Activated CD4-positive, alpha-beta T cell treated with anti-CD3 and anti-CD28 coated beads for 48 hours (primary cell): ENCODE results near the gene FRMPD4.
A peak's percentile ranks its signal among the peaks of the same experiment; 100 is the strongest.
"Not testable (repeated sequence)": the region's sequence is repeated elsewhere in the genome, so short reads cannot be mapped to it uniquely, and the experiment has no call there.

Source experiments
- DNase-seq: peaks from one replicate; pipeline ENCODE4 v3.0.0-alpha.2; 2020

The FRMPD4 gene

DNA sequence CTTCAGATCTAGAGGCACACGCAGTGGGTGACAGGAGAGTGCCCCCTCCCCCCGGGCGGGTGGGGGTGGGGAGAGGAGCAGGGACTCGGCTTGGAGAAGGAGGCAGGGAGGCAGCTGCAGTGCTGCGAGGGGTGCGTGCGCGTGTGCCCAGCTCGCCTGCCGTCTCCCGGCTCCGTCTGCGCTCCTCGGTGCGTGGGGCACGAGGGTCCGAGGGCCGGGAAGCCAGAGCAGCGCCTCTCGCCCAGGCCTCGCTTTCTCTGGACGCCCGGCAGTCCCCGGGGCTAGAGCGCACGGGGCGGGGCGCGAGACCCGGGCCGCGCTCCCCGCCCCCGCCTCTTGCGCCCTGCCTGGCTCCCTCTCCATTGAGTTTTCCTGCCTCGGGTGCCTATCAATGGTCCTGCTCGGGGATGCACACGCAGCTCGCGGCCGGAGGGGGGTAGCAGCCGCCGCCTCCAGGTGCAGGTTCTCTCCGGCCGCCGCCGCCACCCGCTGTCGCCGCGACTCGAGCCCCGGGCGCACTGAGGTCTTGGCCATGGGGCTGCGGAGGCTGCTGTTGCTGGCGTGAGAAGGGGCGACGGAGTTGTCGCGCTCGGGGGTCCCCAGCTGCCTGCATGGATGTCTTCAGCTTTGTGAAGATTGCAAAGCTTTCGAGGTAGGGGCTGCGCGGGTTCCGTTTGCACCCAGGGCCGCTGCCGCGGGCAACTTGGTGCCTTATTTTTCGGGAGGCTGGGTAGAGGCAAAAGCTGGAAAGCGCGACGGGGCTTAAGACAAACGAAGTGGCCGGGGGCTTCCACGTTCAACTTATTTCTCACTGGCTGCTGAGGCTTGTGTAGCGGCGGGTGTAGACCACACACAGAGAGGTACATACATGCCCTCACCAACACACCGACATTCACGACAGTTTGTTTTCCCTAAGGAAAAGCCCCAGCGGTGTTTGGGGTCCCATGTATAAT lies at the start of gene FRMPD4:
Gene FRMPD4 (plus strand): TSS at position 113 of the 953 bp plus-strand sequence. CDS start 499 bp downstream, at position 612.
- no peak for DNase-seq

DNA sequence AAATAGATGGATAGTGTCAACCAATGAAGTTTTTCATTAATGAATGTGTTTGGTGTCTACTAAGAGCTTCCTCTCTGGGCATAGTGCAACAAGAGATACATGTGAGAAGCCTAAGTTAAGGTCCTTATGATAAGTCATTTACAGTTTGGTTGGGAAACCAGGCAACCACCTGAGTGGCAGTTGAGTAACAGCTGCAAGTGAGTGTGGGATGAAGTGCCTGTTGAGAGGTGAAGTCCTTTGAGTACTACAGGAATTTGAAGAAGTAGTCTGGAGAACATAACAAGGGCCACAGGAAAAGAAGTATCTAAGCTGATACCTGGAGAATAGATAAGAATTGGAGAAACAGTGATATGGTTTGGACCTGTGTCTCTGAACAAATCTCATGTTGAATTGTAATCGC lies 48.5 kb upstream of the FRMPD4 start:
- DNase-seq, result no peak

DNA sequence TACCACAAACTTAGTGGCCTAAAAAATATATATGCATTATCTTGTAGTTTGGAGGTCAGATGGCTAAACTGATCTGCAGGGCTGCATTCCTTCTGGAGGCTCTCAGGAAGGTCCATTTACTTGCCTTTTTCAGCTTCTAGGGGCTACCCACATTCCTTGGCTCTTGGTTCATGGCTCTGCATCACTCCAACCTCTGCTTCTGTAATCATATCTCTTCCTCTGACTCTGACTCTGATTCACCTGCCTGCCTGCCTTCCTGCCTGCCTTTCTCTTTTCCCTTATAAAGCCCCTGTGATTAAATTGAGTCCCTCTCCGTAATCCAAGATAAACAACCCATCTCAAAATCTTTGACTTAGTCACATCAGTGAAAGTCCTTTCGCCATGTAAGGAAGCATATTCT lies 25.0 kb upstream of the FRMPD4 start:
- no peak for DNase-seq

DNA sequence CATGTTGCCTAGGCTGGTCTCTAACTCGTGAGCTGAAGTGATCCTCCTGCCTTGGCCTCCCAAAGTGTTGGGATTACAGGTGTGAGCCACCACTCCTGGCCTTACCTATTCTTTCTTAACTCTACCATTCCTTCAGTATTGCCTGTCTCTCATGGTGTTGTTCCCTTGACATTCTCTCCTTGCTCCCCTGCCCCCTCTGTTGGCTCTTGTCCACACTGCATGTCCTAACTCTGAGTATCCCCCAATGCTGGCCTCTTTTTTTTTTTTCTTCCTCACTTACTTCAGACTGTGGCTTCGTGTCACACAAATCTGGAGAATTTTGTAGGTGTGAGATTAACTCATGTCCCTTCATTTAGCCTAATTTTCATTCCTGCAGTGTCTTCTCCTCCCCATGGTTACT lies 22.9 kb upstream of the FRMPD4 start:
- DNase-seq, result peak; percentile 1

DNA sequence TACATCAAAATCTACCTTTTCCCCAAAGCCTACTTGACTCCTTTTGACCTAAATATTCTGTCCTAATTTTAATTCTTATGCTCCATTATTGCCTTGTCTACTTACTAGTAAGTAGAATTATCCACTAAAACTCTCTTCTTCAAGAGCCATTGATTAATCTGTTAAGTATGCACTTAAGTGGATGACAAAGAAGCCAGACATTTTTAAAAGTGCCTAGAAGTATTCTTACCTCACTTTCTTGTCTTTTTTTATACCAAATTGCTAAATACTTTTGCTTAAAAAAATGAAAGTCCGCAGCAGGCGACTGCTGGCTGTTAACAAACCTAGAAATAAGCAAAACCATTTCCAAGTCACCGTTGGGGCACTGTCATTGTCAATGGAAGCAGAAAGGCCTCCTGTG lies 20.1 kb upstream of the FRMPD4 start:
- no peak for DNase-seq

DNA sequence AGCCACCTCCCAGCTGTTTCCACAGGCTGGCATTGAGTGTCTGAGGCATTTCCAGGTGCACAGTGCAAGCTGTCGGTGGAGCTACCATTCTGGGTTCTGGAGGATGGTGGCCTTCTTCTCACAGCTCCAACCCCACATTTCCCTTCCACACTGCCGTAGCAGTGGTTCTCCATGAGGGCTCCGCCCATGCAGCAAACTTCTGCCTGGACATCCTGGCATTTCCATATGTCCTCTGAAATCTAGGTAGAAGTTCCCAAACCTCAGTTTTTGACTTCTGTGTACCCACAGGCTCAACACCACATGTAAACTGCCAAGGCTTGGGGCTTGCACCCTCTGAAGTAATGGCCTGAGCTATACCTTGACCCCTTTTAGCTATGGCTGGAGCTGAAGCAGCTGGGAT lies 10.3 kb upstream of the FRMPD4 start:
- DNase-seq, result no peak

DNA sequence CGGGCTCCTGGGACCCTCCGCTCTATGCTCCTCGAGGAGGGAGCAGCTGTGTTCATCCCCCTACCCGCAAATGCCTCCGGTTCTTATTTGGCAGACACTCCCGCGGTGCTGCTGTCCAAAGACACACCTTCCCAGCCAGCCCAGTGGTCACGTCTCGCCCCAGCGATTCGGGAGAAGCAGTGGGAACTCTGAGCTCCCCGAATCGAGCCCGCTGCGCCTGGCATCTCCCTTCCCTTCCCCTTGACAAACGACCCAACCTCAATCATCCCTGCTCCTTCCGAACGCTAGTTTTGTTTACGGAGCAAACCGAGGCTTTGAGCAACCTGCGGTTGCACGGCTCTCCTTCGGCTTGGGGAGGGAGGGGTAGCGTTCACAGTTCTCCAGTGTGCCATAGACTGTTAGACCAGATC lies 317 bp upstream of the FRMPD4 start:
- DNase-seq, result no peak

DNA sequence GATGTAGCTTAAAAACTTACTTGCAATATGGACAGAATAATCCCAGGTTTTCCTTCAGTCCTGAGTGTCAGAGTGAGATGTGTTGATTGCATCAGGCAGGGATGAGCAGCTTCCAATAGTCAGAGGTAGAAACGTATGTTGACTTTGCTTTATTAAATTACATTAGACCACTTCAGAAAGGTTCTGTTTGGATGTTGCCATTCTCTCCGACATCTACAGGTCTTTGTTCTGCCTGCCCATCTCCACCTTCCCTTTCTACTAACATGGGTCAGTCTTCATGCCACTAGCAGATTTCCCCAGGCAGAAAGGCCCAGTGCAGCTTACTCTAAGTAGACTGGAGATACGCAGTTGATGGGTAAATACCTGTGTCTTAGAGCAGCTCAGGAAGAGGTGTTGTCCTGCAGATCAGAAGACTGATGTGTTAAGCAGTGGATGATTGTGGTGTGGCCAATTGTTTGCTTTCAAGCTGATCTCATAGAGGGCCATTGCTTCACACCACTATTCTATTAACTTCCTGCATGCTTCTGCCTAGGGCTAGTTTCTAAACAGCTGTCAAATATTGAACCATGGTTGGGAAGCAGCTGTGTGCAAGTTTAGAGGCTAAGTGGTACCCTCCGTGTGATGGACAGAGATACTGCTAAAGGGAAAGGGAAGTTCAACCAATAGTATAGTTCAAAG lies 1.8 kb downstream of the FRMPD4 start:
- no peak for DNase-seq

DNA sequence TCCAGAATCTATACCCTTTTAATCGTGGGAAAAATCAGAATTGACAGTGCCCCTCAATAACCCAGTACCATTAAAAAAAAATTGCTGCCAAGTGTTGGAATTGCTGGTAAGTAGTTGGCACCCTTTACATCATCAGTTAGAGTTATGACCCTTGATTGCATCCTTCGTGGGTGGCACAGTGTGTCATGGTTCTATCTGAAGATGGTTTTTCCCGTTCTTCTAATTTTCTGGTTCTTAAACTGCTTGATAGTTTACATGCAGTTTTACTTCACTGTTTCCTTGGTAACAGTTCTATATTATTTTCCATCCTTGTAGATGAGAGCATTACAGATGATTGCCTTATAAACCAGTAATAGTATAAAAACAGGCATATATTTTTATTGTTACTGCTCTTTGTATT lies 3.2 kb downstream of the FRMPD4 start:
- no peak for DNase-seq

DNA sequence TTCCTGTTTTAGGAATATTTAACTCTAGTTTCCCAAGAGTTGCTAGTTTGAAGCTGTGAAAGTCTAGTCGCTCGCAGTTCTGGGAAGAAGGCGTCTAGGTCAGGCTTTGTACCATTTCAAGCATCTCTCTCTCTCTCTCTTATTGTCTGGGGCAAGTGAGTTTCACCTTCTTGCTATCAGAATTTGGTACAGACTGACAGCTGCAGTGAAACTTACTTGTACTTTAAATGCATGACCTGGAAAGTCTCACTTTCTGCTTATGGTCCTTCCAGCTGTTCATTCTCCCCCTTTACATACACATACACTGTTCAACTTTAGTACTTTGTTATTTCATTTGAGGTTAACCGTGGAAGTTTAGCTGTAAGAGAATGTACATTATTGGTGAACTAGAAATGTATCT lies 4.4 kb downstream of the FRMPD4 start:
- no peak for DNase-seq

DNA sequence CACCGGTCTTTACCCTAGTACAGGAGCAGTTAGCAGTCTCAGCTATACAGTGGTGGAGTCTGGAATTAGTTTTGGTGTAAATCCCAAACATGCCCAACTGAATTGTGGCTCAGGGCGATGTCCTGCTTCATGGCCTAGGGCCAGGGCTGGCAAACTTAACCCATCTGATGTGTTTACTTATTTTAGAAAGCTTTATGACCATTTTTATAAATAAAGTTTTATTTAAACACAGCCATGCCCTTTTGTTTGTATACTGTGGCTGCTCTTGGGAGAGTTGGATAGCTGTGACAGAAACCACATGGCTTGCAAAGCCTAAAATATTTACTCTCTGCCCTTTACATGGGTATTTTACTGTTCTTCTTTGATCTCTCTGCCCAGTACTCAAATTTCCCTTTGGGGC lies 7.1 kb downstream of the FRMPD4 start:
- DNase-seq, result no peak

DNA sequence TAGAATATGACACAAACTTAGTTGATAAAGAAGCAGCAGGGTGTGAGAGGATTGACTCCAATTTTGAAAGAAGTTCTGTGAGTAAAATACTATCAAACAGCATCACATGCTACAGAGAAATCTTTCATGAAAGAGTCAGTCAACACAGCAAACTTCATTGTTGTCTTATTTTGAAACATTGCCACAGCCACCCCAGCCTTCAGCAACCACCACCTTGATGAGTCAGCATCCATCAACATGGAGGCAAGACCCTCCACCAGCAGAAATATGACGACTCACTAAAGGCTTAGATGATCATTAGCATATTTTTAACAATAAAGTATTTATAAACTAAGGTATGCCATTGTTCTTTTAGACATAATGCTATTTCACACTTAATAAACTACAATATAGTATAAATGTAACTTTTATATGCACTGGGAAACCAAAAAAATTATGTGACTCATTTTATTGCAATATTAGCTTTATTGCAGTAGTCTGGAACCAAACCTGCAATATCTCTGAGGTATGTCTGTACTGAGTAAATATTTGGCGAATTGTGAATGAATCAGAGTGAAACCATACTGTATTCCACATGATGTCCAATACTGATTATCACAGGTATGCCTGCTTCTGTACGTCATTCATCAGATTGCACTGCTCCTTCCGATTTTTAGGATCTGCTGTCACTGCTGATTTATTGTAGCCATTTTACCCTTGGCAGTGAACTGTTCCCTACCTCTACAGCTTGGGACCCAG lies 11.6 kb downstream of the FRMPD4 start:
- DNase-seq, result no peak

DNA sequence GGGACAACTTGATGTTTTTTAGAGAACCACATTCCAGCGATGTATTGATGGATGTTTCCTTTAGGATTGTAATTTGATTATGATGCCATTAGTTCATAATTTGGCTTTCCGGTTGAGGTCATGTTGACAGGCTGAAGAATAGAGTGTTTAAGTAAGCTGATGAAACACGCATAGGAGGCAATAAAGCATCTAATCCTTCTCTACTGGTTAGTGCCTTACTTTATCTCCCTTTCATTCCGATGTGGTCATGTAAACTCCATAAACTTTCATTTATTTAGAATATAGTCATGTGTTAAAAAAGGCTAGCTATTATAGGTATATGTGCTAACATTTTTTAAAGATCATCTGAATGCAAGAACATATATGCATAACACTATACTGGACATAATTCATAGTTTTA lies 15.0 kb downstream of the FRMPD4 start:
- DNase-seq, result no peak

DNA sequence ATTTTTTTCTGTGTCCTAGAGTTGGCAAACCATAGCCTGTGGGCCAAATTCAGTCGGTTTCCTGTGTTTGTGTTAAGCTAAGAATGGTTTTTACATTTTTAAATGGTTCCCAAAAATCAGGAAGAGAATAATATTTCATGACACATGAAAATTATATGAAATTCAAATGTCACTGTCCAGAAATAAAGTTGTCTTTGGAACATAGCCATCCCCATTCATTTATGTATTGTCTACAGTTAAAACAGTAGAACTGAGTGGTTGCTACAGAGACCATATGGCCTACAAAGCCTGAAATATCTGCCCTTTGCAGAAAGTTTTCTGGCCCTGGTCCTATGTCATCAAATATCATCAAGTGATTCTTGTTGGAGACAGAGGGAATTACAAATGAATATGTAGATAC lies 15.5 kb downstream of the FRMPD4 start:
- no peak for DNase-seq

DNA sequence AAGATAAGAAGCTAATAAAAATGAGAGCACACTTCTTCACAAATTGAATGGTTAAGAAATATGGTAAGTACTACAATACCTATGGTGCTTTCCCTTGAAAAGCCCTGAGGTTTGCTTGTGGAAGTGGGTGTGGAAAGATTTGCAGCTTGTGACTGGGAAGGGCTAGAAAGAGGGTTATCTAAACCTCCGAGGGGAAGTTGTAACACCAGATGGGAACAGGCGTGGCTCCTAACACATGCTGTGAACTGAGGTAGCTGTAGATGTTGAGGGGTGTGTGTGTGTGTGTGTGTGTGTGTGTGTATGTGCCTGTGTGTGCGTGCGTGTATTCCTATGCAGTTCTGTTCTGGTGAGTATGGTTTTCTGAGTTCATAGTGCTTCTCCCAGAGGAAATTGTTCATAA lies 21.5 kb downstream of the FRMPD4 start:
- DNase-seq, result no peak

DNA sequence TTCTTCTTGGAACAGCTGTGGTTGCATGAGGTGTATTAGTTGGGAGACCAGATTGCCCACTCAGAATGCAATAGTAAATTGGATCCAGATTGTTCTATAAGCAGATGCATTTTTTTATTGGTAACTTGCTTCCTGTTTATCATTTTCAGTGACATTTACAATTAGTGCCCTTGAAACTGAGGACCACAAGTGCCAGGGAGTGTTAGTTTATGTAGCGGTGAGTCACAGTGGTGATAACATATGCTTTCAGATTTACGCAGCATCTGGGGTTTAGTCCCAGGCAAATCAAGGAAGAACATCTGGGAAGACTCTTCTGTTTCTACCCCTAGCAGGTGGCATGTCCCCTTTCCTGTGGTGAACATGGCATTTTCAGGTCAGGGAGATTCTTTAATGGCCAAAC lies 24.1 kb downstream of the FRMPD4 start:
- no peak for DNase-seq

DNA sequence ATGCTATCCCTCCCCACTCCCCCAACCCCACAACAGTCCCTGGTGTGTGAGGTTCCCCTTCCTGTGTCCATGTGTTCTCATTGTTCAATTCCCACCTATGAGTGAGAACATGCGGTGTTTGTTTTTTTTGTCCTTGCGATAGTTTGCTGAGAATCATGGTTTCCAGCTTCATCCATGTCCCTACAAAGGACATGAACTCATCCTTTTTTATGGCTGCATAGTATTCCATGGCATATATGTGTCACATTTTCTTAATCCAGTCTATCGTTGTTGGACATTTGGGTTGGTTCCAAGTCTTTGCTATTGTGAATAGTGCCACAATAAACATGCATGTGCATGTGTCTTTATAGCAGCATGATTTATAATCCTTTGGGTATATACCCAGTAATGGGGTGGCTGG lies 25.9 kb downstream of the FRMPD4 start:
- not testable (repeated sequence) for DNase-seq

DNA sequence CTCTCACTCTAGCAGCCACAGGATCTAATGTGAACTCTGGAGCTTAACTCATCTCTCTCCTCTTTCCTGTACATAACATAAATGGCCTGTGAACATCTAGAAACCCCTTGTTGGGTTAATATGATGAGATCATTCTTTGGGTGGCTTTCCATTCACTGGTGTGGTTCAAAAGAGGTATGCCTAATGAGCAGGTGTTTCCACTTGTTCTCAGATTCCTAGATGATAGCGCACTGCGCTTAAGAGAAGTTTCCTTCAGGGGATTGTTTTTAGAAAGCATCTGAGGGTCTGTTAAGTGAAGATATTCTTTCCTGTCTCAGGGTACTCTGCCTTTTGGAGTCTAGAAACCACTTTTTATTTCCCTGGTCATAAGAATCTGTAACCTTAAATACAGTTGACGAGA lies 32.5 kb downstream of the FRMPD4 start:
- no peak for DNase-seq

DNA sequence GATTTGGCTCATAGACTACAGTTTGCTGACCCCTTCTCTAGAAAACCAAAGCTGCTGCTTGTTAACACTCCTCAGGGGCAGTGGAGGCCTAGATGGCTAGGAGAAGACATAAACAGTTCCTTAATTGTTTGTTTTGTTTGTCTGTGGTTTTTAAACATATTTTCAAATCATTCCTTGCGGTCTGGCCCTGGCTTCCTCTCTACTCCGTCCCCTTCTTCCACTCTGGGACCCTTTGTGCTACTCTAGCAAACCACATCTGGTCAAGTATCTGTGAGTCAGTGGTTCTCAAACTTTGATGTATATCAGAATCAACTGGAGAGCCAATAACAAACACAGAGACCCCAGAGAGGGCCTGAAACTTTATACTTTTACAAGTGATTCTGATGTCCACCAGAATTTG lies 36.1 kb downstream of the FRMPD4 start:
- DNase-seq, result no peak

DNA sequence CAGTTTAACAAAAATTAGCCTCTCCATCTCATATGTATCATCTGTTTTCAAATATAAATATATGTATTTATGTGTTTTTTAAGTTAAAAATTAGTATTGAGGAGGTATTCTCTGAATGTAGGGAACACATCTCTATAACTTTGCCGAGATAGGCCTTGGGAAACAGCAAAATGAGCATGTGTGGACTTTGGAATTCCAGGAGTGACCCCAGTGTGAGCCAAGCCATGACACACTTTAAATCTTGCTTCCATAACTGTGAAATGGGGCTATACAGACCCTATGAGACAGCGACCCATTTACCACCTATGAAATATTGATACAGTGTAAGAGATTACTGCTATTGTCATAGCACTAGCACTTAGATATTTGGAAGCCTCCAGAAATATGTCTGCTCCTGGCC lies 58.8 kb downstream of the FRMPD4 start:
- no peak for DNase-seq

DNA sequence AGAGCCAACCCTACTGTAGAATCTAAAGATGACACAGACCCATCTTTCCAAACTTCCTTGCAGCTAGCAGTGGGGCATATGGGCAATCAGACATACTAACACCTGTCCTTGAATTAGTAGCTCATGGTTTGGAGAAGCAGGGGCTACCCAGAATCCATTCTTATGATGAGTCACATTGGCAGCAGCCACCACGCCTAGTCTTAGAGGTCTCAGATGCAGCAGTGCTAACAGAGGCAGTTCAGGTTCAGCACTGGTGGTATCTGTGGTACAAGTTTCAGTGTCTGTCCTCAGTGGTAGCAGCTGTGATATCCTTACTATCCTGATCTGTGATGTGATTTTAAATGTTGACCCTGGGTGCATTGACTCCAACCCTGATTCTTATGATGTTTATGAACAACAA lies 68.1 kb downstream of the FRMPD4 start:
- no peak for DNase-seq

DNA sequence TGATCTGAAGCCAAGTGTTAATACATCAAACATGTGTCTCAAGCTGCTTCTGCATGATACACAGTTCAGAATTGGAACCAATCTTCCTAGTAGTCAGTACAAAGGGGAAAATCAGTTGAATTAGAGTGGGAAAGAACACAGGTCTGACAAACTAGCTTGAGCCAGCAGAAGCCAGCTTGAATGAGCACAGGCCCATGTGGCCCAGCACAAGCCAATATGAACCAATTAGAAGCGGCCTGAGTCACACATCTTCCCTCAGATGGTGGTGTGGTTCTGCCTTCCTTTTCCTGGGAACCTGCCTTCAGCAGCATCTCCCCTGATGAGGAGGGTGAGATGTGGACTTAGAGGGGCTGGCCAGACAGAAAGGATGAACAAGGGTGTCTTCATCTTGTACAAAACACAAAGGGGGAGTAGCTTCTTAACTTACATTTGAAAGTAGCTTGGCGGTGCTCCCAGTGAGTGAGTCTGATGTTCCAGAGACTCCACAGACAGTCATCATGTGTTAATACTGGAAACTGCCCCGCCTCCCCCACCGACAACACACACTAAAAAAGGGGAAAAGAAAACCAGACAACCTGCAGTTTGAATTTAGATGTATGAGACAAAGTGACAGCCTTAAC lies 72.0 kb downstream of the FRMPD4 start:
- DNase-seq, result no peak

DNA sequence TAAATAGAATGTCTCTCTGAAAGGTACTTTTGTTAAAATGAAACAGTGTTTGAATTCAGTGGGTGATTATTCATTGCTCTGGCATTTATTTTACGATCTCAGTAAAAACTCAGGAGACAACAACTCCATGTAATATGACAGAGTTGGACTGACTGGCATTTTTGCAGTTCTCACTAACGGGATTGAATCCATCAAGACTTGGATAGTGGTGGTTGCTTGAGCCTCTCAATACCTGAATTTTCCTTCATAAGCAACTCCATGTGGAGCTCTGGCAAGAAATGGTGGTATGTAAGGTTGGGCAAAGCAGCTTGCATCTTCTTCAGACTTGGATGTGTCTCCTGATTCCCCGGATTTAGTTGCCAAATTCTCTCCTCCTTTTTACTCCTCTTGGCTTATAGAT lies 72.7 kb downstream of the FRMPD4 start:
- no peak for DNase-seq
